ENCODE results near the gene UBA6. TPM values are rescaled to one million over a fixed set of nuclear protein-coding genes. Genes with fewer than 3 reads are reported as not detected.

Gene UBA6
- polyA plus RNA-seq, 2 of the 4 experiments (the other 2 are of a cell fraction): 33.9 to 84.6 TPM

DNA sequence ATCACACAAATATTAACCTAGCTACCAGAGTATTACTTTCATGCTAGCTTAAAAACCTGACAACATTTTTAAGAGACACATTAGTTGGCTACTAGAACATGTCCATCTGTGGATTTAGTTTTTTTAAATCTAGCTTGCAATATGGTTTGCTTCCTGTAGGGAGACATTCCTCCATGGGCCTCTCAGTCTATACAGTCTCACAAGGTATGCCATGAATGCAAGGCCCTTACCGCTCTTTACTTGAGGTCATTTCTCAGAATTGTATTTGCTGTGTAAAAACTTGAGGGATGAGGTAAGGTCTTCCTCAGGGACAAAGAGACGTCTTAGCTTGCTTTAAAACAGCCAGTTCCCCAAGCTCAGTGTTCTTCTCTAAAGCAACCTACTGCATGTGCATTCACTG is 26.9 kb downstream of the UBA6 start:
- ATAC-seq (peak; percentile 46 to 62; a peak in 3 of 6 replicates), FAIRE-seq (no peak), DNase-seq (ENCODE audit: low read depth in 1 of 2, low spot score in 1 of 2) (peak in 1 of 2 experiments; percentile 1)
- H3K4me1 ChIP-seq: 0 out of 3 replicates have a peak, but pooled peaks cover 4% of the 10 kb centered on the region
- CTCF ChIA-PET: interaction anchor here (0.6 to 0.9 kb wide), 2 partner anchors 36 to 204 kb away, joined by 3 to 5 read pairs; no protein-coding TSS in a partner anchor
- POLR2A ChIA-PET: no interaction called here
- no peak overlapping the region for H3K4me3 ChIP-seq
- H3K4me2 ChIP-seq: no peak overlapping the region
- no peaks in the 10 kb centered on the region for H3K9me3 ChIP-seq
- H3K27ac ChIP-seq: no peak overlapping the region
- 100% methylated on average over 2 of the region's 2 CpGs for WGBS (ENCODE audit: missing lambda C conversion rate)
- TF ChIP-seq TP53 (CRISPR knock-in tag; IDR thresholded peaks at IDR 0.05): no peak
- TF ChIP-seq, protein P1, sequence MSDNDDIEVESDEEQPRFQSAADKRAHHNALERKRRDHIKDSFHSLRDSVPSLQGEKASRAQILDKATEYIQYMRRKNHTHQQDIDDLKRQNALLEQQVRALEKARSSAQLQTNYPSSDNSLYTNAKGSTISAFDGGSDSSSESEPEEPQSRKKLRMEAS (IDR thresholded peaks at IDR 0.05): no peak
- TF ChIP-seq, protein P2, sequence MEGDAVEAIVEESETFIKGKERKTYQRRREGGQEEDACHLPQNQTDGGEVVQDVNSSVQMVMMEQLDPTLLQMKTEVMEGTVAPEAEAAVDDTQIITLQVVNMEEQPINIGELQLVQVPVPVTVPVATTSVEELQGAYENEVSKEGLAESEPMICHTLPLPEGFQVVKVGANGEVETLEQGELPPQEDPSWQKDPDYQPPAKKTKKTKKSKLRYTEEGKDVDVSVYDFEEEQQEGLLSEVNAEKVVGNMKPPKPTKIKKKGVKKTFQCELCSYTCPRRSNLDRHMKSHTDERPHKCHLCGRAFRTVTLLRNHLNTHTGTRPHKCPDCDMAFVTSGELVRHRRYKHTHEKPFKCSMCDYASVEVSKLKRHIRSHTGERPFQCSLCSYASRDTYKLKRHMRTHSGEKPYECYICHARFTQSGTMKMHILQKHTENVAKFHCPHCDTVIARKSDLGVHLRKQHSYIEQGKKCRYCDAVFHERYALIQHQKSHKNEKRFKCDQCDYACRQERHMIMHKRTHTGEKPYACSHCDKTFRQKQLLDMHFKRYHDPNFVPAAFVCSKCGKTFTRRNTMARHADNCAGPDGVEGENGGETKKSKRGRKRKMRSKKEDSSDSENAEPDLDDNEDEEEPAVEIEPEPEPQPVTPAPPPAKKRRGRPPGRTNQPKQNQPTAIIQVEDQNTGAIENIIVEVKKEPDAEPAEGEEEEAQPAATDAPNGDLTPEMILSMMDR (IDR thresholded peaks at IDR 0.05): no peak
- TF ChIP-seq NPAS2 (CRISPR knock-in tag; IDR thresholded peaks at IDR 0.05; ENCODE audit: borderline replicate concordance): no peak
- TF ChIP-seq HMGXB4 (CRISPR knock-in tag; IDR thresholded peaks at IDR 0.05; ENCODE audit: borderline replicate concordance): no peak
- TF ChIP-seq EP300 (IDR thresholded peaks at IDR 0.05): no peak
- TF ChIP-seq HOXA7 (CRISPR knock-in tag; IDR thresholded peaks at IDR 0.05): no peak
- TF ChIP-seq ESRRA (IDR thresholded peaks at IDR 0.05; ENCODE audit: borderline replicate concordance, low read length): no peak
- TF ChIP-seq, protein P3, sequence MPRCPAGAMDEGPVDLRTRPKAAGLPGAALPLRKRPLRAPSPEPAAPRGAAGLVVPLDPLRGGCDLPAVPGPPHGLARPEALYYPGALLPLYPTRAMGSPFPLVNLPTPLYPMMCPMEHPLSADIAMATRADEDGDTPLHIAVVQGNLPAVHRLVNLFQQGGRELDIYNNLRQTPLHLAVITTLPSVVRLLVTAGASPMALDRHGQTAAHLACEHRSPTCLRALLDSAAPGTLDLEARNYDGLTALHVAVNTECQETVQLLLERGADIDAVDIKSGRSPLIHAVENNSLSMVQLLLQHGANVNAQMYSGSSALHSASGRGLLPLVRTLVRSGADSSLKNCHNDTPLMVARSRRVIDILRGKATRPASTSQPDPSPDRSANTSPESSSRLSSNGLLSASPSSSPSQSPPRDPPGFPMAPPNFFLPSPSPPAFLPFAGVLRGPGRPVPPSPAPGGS (IDR thresholded peaks at IDR 0.05): no peak
- no peak for TF ChIP-seq ZNF302 (CRISPR knock-in tag; IDR thresholded peaks at IDR 0.05)
- no peak for TF ChIP-seq GATA3 (IDR thresholded peaks at IDR 0.05; ENCODE audit: borderline replicate concordance)
- no peak for TF ChIP-seq HOXB5 (CRISPR knock-in tag; IDR thresholded peaks at IDR 0.05)
- TF ChIP-seq SMC3 (IDR thresholded peaks at IDR 0.05): no peak
- no peak for TF ChIP-seq ZC3H11A (IDR thresholded peaks at IDR 0.05)

DNA sequence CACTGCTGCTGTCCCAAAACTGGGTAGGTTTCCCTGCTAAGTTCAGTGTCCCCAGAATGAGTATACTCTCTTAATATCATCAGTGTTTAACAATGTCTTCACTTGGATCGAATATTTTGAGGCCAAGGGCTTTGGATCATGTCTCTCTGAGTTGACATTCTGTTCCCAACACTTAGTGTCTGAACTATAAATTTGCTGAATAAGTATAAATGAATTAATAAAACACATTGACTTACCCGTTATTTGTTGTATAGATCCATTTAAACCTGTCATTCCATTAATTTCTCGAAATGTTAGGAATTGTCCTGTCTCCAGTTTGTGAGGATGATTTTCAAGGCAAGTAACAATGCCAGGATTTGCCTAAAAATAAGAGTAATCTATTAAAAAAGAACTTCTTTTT is 32.6 kb downstream of the UBA6 start:
- TF ChIP-seq PHF8 (IDR thresholded peaks at IDR 0.05; ENCODE audit: borderline replicate concordance, low read depth): no peak
- peak; percentile 46 for TF ChIP-seq MAFK (IDR thresholded peaks at IDR 0.05; ENCODE audit: partially characterized antibody)
- no peak for TF ChIP-seq RAD21 (conservative IDR thresholded peaks at IDR 0.05 in 1 of 2, IDR thresholded peaks at IDR 0.05 in 1 of 2)
- Histone ChIP-seq H3K4me3 (no peak overlapping the region), H3K4me2 (no peak overlapping the region), H3K27ac (no peak overlapping the region), H3K9me3 (no peaks in the 10 kb centered on the region), H3K4me1 (no peaks in the 10 kb centered on the region)
- no peak for DNase-seq (ENCODE audit: low read depth in 1 of 2, low spot score in 1 of 2)
- no peak for ATAC-seq
- 90% methylated on average over 3 of the region's 3 CpGs for WGBS (ENCODE audit: missing lambda C conversion rate)
- FAIRE-seq: no peak
- ChIA-PET CTCF (no interaction called here), POLR2A (no interaction called here)

- TF ChIP-seq POLR2AphosphoS2 (conservative IDR thresholded peaks at IDR 0.05; ENCODE audit: low read length) (no peak), RARB (CRISPR knock-in tag; IDR thresholded peaks at IDR 0.05) (no peak), CEBPB (IDR thresholded peaks at IDR 0.05) (no peak), ZC3H11A (IDR thresholded peaks at IDR 0.05) (no peak)
- TF ChIP-seq, protein P4, sequence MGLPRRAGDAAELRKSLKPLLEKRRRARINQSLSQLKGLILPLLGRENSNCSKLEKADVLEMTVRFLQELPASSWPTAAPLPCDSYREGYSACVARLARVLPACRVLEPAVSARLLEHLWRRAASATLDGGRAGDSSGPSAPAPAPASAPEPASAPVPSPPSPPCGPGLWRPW (IDR thresholded peaks at IDR 0.05): no peak
- H3K9me3 ChIP-seq: 0 out of 3 replicates have a peak, but pooled peaks cover 3% of the 10 kb centered on the region
- ChIA-PET POLR2A (no interaction called here), CTCF (no interaction called here)
- DNase-seq (ENCODE audit: low read depth in 1 of 2, low spot score in 1 of 2) (no peak), FAIRE-seq (no peak), ATAC-seq (no peak)
- 100% methylated on average over 4 of the region's 4 CpGs for WGBS (ENCODE audit: missing lambda C conversion rate)
- no peaks in the 10 kb centered on the region for H3K4me1 ChIP-seq
- no peak overlapping the region for H3K27ac ChIP-seq
- H3K4me3 ChIP-seq: no peak overlapping the region
- H3K4me2 ChIP-seq: no peak overlapping the region
Measured at GRCh38 chr4:67660418-67660817, 40.5 kb downstream of the UBA6 start.
